SH-SY5Y (cell line): Measurements from ENCODE around the gene KRTAP5-5.

Experiments used
- GATA2 ChIP-seq: IDR thresholded peaks from 2 replicates; pipeline ENCODE4 v1.6.1; 2011; ENCODE audit warnings: mild to moderate bottlenecking, low read depth, low read length
- GATA3 ChIP-seq: IDR thresholded peaks from 2 replicates; pipeline ENCODE4 v1.6.1; 2011; ENCODE audit warnings: low read depth, mild to moderate bottlenecking, low read length, moderate library complexity

The KRTAP5-5 gene

GRCh38 chr11:1640076-1640946 is 10.7 kb downstream of the KRTAP5-5 start:
- TF ChIP-seq GATA2 = no peak
- TF ChIP-seq GATA3 = no peak

- TF ChIP-seq GATA2 (no peak), GATA3 (no peak)
Observed at GRCh38 chr11:1641096-1641495, 11.5 kb downstream of the KRTAP5-5 start.

- TF ChIP-seq GATA2 (no peak), GATA3 (no peak)
Observed at GRCh38 chr11:1642288-1643145, 12.9 kb downstream of the KRTAP5-5 start.

- no peak for TF ChIP-seq GATA2
- TF ChIP-seq GATA3 = no peak
Observed at GRCh38 chr11:1643146-1643690, 13.6 kb downstream of the KRTAP5-5 start.

- TF ChIP-seq GATA2 = no peak
- TF ChIP-seq GATA3 = no peak
Observed at GRCh38 chr11:1644601-1645356, 15.2 kb downstream of the KRTAP5-5 start.

- TF ChIP-seq GATA2 (no peak), GATA3 (no peak)
Observed at GRCh38 chr11:1645357-1645821, 15.8 kb downstream of the KRTAP5-5 start.

- TF ChIP-seq GATA3 = no peak
- TF ChIP-seq GATA2 = no peak
Observed at GRCh38 chr11:1647901-1648652, 18.5 kb downstream of the KRTAP5-5 start.

GRCh38 chr11:1648653-1649420 is 19.3 kb downstream of the KRTAP5-5 start:
- no peak for TF ChIP-seq GATA2
- no peak for TF ChIP-seq GATA3

- TF ChIP-seq GATA3 (no peak), GATA2 (no peak)
Observed at GRCh38 chr11:1650034-1650917, 20.7 kb downstream of the KRTAP5-5 start.

GRCh38 chr11:1650918-1651262 is 21.3 kb downstream of the KRTAP5-5 start:
- TF ChIP-seq GATA2 (no peak), GATA3 (no peak)

- TF ChIP-seq GATA2 (no peak), GATA3 (no peak)
Observed at GRCh38 chr11:1651411-1651980, 21.9 kb downstream of the KRTAP5-5 start.

GRCh38 chr11:1652026-1652425 is 22.5 kb downstream of the KRTAP5-5 start:
- TF ChIP-seq GATA2 = no peak
- TF ChIP-seq GATA3 = no peak
